ENCODE measurements around the gene RNLS. TPM values are rescaled to one million over a fixed set of nuclear protein-coding genes. Genes with fewer than 3 reads are reported as not detected.

Gene RNLS
- polyA plus RNA-seq, 2 of the 4 experiments (the other 2 are of a cell fraction) = 11.7 to 16.8 TPM

DNA sequence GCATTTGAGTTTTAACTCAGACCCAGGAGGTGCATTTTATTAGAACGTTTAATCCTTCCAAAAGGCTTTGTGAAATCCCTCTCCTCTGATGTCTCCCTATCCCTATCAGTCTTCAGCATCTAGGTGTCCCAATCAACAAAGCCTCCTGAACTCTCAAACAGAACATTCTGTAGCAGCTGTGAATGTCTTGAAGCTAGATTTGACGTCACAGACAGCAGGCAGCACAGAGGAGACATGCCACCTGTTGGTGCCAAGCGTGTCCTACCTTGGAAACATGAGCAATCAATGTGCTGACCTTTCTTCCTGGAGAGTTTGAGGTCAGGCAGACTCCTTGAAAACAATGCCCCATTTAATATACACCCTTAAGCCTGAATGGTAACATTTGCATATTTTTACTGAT, 125.5 kb downstream of the RNLS start:
- H3K4me3 ChIP-seq = no peak overlapping the region
- H3K4me2 ChIP-seq = no peak overlapping the region
- ATAC-seq (no peak), FAIRE-seq (no peak), DNase-seq (ENCODE audit: low read depth in 1 of 2, low spot score in 1 of 2) (peak in 1 of 2 experiments; percentile 22)
- CTCF ChIA-PET = no interaction called here
- no peak overlapping the region; a peak in 1 of 6 replicates for H3K27ac ChIP-seq
- POLR2A ChIA-PET = interaction anchor here (0.6 kb wide), 1 partner anchor 595 kb away, joined by 3 read pairs; no protein-coding TSS in a partner anchor
- H3K4me1 ChIP-seq = no peaks in the 10 kb centered on the region
- no peaks in the 10 kb centered on the region for H3K9me3 ChIP-seq
- WGBS (ENCODE audit: missing lambda C conversion rate) = 19% methylated on average over 3 of the region's 3 CpGs
- TF ChIP-seq SMC3 (IDR thresholded peaks at IDR 0.05) (no peak), CBX8 (IDR thresholded peaks at IDR 0.05) (no peak), FOSL2 (IDR thresholded peaks at IDR 0.05) (no peak), FOSL2 (CRISPR knock-in tag; IDR thresholded peaks at IDR 0.05) (no peak)

DNA sequence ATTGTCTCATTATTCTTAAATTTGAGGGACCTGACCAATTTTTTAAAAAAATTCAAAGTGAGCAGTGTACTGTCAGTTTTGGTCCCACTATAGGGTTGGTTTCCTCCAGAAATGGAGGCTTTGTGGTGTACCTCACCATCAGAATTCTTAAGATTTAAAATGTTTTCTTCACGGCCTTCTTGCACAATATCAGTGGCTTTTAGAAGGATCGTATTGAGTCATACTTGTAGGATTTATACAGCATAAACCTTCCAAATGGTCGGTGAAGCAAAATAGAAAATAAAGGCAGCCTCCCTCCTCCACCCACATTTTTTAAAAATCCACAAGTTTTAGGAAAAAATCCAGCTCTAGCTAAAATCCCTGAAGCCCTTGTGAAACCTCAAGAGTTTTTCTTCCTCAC, 126.4 kb downstream of the RNLS start:
- WGBS (ENCODE audit: missing lambda C conversion rate) = 68% methylated on average over 3 of the region's 3 CpGs
- no peaks in the 10 kb centered on the region for H3K4me1 ChIP-seq
- TF ChIP-seq, protein P1, sequence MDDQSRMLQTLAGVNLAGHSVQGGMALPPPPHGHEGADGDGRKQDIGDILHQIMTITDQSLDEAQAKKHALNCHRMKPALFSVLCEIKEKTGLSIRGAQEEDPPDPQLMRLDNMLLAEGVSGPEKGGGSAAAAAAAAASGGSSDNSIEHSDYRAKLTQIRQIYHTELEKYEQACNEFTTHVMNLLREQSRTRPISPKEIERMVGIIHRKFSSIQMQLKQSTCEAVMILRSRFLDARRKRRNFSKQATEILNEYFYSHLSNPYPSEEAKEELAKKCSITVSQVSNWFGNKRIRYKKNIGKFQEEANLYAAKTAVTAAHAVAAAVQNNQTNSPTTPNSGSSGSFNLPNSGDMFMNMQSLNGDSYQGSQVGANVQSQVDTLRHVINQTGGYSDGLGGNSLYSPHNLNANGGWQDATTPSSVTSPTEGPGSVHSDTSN (IDR thresholded peaks at IDR 0.05) = no peak
- no peak for TF ChIP-seq BHLHE40 (IDR thresholded peaks at IDR 0.05; ENCODE audit: low read depth, low read length)
- TF ChIP-seq FOSL2 (IDR thresholded peaks at IDR 0.05) = no peak
- TF ChIP-seq FOSL2 (CRISPR knock-in tag; IDR thresholded peaks at IDR 0.05) = no peak
- no peak for TF ChIP-seq HOXA7 (CRISPR knock-in tag; IDR thresholded peaks at IDR 0.05)
- TF ChIP-seq, protein P2, sequence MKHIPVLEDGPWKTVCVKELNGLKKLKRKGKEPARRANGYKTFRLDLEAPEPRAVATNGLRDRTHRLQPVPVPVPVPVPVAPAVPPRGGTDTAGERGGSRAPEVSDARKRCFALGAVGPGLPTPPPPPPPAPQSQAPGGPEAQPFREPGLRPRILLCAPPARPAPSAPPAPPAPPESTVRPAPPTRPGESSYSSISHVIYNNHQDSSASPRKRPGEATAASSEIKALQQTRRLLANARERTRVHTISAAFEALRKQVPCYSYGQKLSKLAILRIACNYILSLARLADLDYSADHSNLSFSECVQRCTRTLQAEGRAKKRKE (CRISPR knock-in tag; IDR thresholded peaks at IDR 0.05; ENCODE audit: low read depth) = no peak
- no peak for TF ChIP-seq CBX2 (IDR thresholded peaks at IDR 0.05; ENCODE audit: borderline replicate concordance, low read depth)
- TF ChIP-seq, protein P3, sequence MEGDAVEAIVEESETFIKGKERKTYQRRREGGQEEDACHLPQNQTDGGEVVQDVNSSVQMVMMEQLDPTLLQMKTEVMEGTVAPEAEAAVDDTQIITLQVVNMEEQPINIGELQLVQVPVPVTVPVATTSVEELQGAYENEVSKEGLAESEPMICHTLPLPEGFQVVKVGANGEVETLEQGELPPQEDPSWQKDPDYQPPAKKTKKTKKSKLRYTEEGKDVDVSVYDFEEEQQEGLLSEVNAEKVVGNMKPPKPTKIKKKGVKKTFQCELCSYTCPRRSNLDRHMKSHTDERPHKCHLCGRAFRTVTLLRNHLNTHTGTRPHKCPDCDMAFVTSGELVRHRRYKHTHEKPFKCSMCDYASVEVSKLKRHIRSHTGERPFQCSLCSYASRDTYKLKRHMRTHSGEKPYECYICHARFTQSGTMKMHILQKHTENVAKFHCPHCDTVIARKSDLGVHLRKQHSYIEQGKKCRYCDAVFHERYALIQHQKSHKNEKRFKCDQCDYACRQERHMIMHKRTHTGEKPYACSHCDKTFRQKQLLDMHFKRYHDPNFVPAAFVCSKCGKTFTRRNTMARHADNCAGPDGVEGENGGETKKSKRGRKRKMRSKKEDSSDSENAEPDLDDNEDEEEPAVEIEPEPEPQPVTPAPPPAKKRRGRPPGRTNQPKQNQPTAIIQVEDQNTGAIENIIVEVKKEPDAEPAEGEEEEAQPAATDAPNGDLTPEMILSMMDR (IDR thresholded peaks at IDR 0.05) = no peak
- no peak for TF ChIP-seq MAZ (IDR thresholded peaks at IDR 0.05; ENCODE audit: borderline replicate concordance, low read depth, low read length)
- no peak for TF ChIP-seq NPAS2 (CRISPR knock-in tag; IDR thresholded peaks at IDR 0.05; ENCODE audit: borderline replicate concordance)
- no peak for TF ChIP-seq HOXB5 (CRISPR knock-in tag; IDR thresholded peaks at IDR 0.05)
- no peak for TF ChIP-seq CHD2 (IDR thresholded peaks at IDR 0.05; ENCODE audit: low read length, partially characterized antibody)
- DNase-seq (ENCODE audit: low read depth in 1 of 2, low spot score in 1 of 2) (no peak), FAIRE-seq (no peak), ATAC-seq (no peak)
- H3K4me3 ChIP-seq = no peak overlapping the region
- POLR2A ChIA-PET = no interaction called here
- H3K27ac ChIP-seq = no peak overlapping the region; a peak in 1 of 6 replicates
- H3K9me3 ChIP-seq = no peaks in the 10 kb centered on the region
- no peak overlapping the region for H3K4me2 ChIP-seq
- CTCF ChIA-PET = no interaction called here

DNA sequence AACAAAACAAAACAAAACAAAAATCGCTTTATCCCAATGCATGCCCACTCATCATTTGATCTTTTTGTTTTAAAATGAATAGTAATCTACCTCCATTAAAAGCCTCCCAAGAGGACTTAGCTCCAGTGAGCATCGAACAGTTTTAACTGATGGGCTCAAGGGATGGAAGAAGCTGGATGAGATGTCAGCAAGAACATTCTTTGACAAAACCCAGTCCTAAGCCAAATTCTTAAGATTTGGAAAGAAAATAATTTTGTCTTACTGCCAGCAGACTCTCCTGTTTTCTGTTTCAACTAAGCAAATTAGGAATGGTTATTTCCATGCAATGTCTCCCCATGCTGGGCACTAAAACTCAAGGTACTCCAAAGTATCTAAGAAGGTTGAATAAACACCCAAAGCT, 127.3 kb downstream of the RNLS start:
- Histone ChIP-seq H3K4me3 (no peak overlapping the region), H3K27ac (no peak overlapping the region), H3K4me1 (no peaks in the 10 kb centered on the region), H3K9me3 (no peaks in the 10 kb centered on the region), H3K4me2 (no peak overlapping the region)
- FAIRE-seq (no peak), DNase-seq (ENCODE audit: low read depth in 1 of 2, low spot score in 1 of 2) (no peak), ATAC-seq (no peak)
- WGBS (ENCODE audit: missing lambda C conversion rate) = 82% methylated on average over 2 of the region's 2 CpGs
- POLR2A ChIA-PET = no interaction called here
- CTCF ChIA-PET = interaction anchor here (1.0 kb wide), 1 partner anchor 12 kb away, joined by 3 read pairs; no protein-coding TSS in a partner anchor
- TF ChIP-seq, protein P4, sequence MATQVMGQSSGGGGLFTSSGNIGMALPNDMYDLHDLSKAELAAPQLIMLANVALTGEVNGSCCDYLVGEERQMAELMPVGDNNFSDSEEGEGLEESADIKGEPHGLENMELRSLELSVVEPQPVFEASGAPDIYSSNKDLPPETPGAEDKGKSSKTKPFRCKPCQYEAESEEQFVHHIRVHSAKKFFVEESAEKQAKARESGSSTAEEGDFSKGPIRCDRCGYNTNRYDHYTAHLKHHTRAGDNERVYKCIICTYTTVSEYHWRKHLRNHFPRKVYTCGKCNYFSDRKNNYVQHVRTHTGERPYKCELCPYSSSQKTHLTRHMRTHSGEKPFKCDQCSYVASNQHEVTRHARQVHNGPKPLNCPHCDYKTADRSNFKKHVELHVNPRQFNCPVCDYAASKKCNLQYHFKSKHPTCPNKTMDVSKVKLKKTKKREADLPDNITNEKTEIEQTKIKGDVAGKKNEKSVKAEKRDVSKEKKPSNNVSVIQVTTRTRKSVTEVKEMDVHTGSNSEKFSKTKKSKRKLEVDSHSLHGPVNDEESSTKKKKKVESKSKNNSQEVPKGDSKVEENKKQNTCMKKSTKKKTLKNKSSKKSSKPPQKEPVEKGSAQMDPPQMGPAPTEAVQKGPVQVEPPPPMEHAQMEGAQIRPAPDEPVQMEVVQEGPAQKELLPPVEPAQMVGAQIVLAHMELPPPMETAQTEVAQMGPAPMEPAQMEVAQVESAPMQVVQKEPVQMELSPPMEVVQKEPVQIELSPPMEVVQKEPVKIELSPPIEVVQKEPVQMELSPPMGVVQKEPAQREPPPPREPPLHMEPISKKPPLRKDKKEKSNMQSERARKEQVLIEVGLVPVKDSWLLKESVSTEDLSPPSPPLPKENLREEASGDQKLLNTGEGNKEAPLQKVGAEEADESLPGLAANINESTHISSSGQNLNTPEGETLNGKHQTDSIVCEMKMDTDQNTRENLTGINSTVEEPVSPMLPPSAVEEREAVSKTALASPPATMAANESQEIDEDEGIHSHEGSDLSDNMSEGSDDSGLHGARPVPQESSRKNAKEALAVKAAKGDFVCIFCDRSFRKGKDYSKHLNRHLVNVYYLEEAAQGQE (IDR thresholded peaks at IDR 0.05) = no peak
- TF ChIP-seq, protein P3 (IDR thresholded peaks at IDR 0.05) = no peak
- TF ChIP-seq KDM5A (IDR thresholded peaks at IDR 0.05) (no peak), CHD4 (IDR thresholded peaks at IDR 0.05; ENCODE audit: borderline replicate concordance) (no peak), NFE2L2 (conservative IDR thresholded peaks at IDR 0.05; ENCODE audit: low read length) (no peak), ZSCAN20 (CRISPR knock-in tag; IDR thresholded peaks at IDR 0.05) (no peak), CBX2 (IDR thresholded peaks at IDR 0.05; ENCODE audit: borderline replicate concordance, low read depth) (no peak), ESRRA (IDR thresholded peaks at IDR 0.05; ENCODE audit: borderline replicate concordance, low read length) (no peak), GATA3 (IDR thresholded peaks at IDR 0.05; ENCODE audit: borderline replicate concordance) (no peak), PHF8 (IDR thresholded peaks at IDR 0.05; ENCODE audit: borderline replicate concordance, low read depth) (no peak), MAZ (IDR thresholded peaks at IDR 0.05; ENCODE audit: borderline replicate concordance, low read depth, low read length) (no peak)
- TF ChIP-seq, protein P1 (IDR thresholded peaks at IDR 0.05) = no peak
